Measurements from ENCODE around the gene ZNF512B. TPM values are rescaled to one million over a fixed set of nuclear protein-coding genes. Genes with fewer than 3 reads are reported as not detected.
A peak's percentile ranks its signal among the peaks of the same experiment; 100 is the strongest.

ZNF512B gene
- total RNA-seq, 1 donor from 2014 or later, result 12.0 TPM

- intact Hi-C loops (cut with micrococcal nuclease), result no loop called here
- no peak for ATAC-seq (ENCODE audit: low read depth)
- Mint-ChIP-seq H3K4me1 (peaks cover 77% of the 10 kb centered on the region), H3K4me3 (no peak overlapping the region), H3K27ac (peak overlapping the region; percentile 30), H3K27me3 (no peaks in the 10 kb centered on the region), H3K9me3 (no peaks in the 10 kb centered on the region), H3K36me3 (ENCODE audit: low read depth) (peaks cover 5% of the 10 kb centered on the region)
- ChIA-PET CTCF (interaction anchor here (0.7 kb wide), 1 partner anchor 23 kb away, joined by 3 read pairs; no protein-coding TSS in a partner anchor), POLR2A (interaction anchor here (1.2 kb wide), 2 partner anchors 115 to 413 kb away, joined by 3 to 4 read pairs; partner anchors contain the start of gene PTK6)
- TF ChIP-seq CTCF (IDR thresholded peaks at IDR 0.05), result no peak
- no peak for DNase-seq
Observed at GRCh38 chr20:63950701-63951397, 18.9 kb downstream of the ZNF512B start.

- no peaks in the 10 kb centered on the region for H3K9me3 Mint-ChIP-seq
- H3K4me3 Mint-ChIP-seq, result peak overlapping the region; percentile 77
- H3K27me3 Mint-ChIP-seq, result no peaks in the 10 kb centered on the region
- ChIA-PET CTCF (no interaction called here), POLR2A (no interaction called here)
- intact Hi-C loops (cut with micrococcal nuclease), result no loop called here
- TF ChIP-seq CTCF (IDR thresholded peaks at IDR 0.05), result no peak
- ATAC-seq (ENCODE audit: low read depth), result peak; percentile 19
- H3K4me1 Mint-ChIP-seq, result peaks cover 57% of the 10 kb centered on the region
- no peak for DNase-seq
- H3K27ac Mint-ChIP-seq, result peak overlapping the region; percentile 83
- H3K36me3 Mint-ChIP-seq (ENCODE audit: low read depth), result peaks cover 24% of the 10 kb centered on the region
Observed at GRCh38 chr20:63947638-63948456, 21.9 kb downstream of the ZNF512B start.

- DNase-seq (no peak), ATAC-seq (ENCODE audit: low read depth) (no peak)
- intact Hi-C loops (cut with micrococcal nuclease), result no loop called here
- Mint-ChIP-seq H3K27ac (no peak overlapping the region), H3K4me3 (peak overlapping the region; percentile 5), H3K4me1 (peaks cover 54% of the 10 kb centered on the region), H3K36me3 (ENCODE audit: low read depth) (peaks cover 27% of the 10 kb centered on the region), H3K27me3 (no peaks in the 10 kb centered on the region), H3K9me3 (no peaks in the 10 kb centered on the region)
- POLR2A ChIA-PET, result interaction anchor here (0.7 kb wide), 1 partner anchor 993 kb away, joined by 3 read pairs; no protein-coding TSS in a partner anchor
- CTCF ChIA-PET, result no interaction called here
- no peak for TF ChIP-seq CTCF (IDR thresholded peaks at IDR 0.05)
Observed at GRCh38 chr20:63946986-63947637, 22.6 kb downstream of the ZNF512B start.

- Mint-ChIP-seq H3K27ac (no peak overlapping the region), H3K9me3 (no peaks in the 10 kb centered on the region), H3K4me1 (peaks cover 52% of the 10 kb centered on the region), H3K4me3 (no peak overlapping the region), H3K27me3 (no peaks in the 10 kb centered on the region), H3K36me3 (ENCODE audit: low read depth) (peaks cover 28% of the 10 kb centered on the region)
- CTCF ChIA-PET, result no interaction called here
- ATAC-seq (ENCODE audit: low read depth) (no peak), DNase-seq (no peak)
- intact Hi-C loops (cut with micrococcal nuclease), result no loop called here
- POLR2A ChIA-PET, result interaction anchor here (0.7 kb wide), 1 partner anchor 992 kb away, joined by 3 read pairs; no protein-coding TSS in a partner anchor
- no peak for TF ChIP-seq CTCF (IDR thresholded peaks at IDR 0.05)
Observed at GRCh38 chr20:63945921-63946920, 23.5 kb downstream of the ZNF512B start.

Data from activated B cell treated with CpG ODN at 0.5 μM for 24 hours (primary cell).